ENCODE results near the gene CASK.

CASK gene

DNA sequence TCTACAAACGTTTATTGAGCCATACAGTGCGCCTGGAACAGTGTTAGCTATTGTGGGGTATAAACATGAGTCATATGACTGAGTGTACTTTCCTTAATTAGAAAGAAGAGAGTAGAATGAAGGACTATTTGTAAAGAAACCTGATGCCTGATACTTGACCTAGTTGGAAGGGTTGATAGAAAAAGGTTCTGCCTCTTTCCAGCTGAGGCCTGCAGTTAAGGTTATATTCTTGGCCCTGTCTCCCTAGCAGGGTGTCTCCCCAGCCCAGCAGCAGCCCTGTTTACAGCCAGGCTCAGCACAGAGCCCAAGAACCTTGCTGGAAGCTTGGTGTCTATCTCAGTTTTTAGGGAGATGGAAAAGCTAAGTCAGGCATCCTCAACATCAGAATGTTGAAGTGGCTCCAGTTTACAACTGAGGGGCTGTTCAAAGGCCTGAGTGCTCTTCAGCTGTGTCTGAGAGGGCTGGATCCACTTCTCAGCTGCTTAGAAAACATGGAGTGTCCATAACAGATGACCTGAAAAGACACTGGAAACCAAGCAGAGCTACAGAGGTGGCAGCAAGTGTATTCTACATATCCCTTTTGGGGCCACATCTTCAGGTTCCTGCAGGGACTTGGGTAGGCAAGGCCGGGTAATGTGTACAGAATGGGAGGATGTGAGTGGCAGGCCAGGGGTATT, 454.6 kb downstream of the CASK start:
- no peaks in the 10 kb centered on the region for H3K4me1 Mint-ChIP-seq (ENCODE audit: low read depth)
- no peak overlapping the region for H3K4me3 Mint-ChIP-seq
- H3K36me3 Mint-ChIP-seq: no peaks in the 10 kb centered on the region

More for the DNA sequence above, 454.6 kb downstream of the CASK start:
- Mint-ChIP-seq H3K27ac (no peak overlapping the region), H3K9me3 (ENCODE audit: low read depth) (no peaks in the 10 kb centered on the region), H3K27me3 (no peaks in the 10 kb centered on the region)
